Neural progenitor cell (in vitro differentiated cells): ENCODE measurements around the gene CARF. TPM values are rescaled to one million over a fixed set of nuclear protein-coding genes. Genes with fewer than 3 reads are reported as not detected.
"Not testable (repeated sequence)": the region's sequence is repeated elsewhere in the genome, so short reads cannot be mapped to it uniquely, and the experiment has no call there.

ENCODE experiments used
- DNase-seq: peaks from one replicate; pipeline ENCODE4 v3.0.0-alpha.2; 2016; ENCODE audit warnings: low spot score
- H2AFZ ChIP-seq: fragments of 200-600 bp; sonication (generic); replicated peaks from 2 replicates; pipeline ENCODE4 v1.6.1; 2016; ENCODE audit warnings: antibody characterized with exemption
- H3F3A ChIP-seq: fragments of 200-600 bp; sonication (generic); 2 replicates; pipeline ENCODE4 v1.6.1; 2016; ENCODE audit warnings: antibody characterized with exemption, low read depth
- H3K27ac ChIP-seq: fragments of 200-600 bp; sonication (generic); 2 replicates; pipeline ENCODE4 v1.5.1; 2016; ENCODE audit warnings: mild to moderate bottlenecking
- H3K27me3 ChIP-seq: fragments of 200-600 bp; sonication (generic); 2 replicates; pipeline ENCODE4 v1.6.1; 2016; ENCODE audit warnings: mild to moderate bottlenecking, moderate library complexity
- H3K36me3 ChIP-seq: fragments of 200-600 bp; sonication (generic); 2 replicates; pipeline ENCODE4 v1.5.1; 2016
- H3K4me1 ChIP-seq: fragments of 200-600 bp; sonication (generic); 2 replicates; pipeline ENCODE4 v1.6.1; 2016; ENCODE audit warnings: mixed run types
- H3K4me2 ChIP-seq: fragments of 200-600 bp; sonication (generic); 2 replicates; pipeline ENCODE4 v1.6.1; 2016
- H3K4me3 ChIP-seq: fragments of 200-600 bp; sonication (generic); 2 replicates; pipeline ENCODE4 v1.5.1; 2016
- H3K79me2 ChIP-seq: fragments of 200-600 bp; sonication (generic); 2 replicates; pipeline ENCODE4 v1.6.1; 2016; ENCODE audit warnings: low read depth
- H3K9ac ChIP-seq: fragments of 200-600 bp; sonication (generic); 2 replicates; pipeline ENCODE4 v1.6.1; 2016
- H3K9me3 ChIP-seq: fragments of 200-600 bp; sonication (generic); 2 replicates; pipeline ENCODE4 v1.5.1; 2016; ENCODE audit warnings: low read depth
- H4K20me1 ChIP-seq: fragments of 200-600 bp; sonication (generic); 2 replicates; pipeline ENCODE4 v1.6.1; 2016; ENCODE audit warnings: low read depth
- H3K27ac Mint-ChIP-seq: 3 replicates; pipeline ENCODE4 v1.8.0; 2021; ENCODE audit warnings: mixed read lengths
- H3K27me3 Mint-ChIP-seq: 2 replicates; pipeline ENCODE4 v1.8.0; 2022; ENCODE audit warnings: low read depth, mild to moderate bottlenecking, inconsistent platforms, moderate library complexity, mixed read lengths; ENCODE audit not compliant: insufficient read depth
- H3K36me3 Mint-ChIP-seq: 3 replicates; pipeline ENCODE4 v1.8.0; 2021; ENCODE audit warnings: mixed read lengths
- H3K4me1 Mint-ChIP-seq: 3 replicates; pipeline ENCODE4 v1.8.0; 2021; ENCODE audit warnings: mixed read lengths
- H3K4me3 Mint-ChIP-seq: 3 replicates; pipeline ENCODE4 v1.8.0; 2021; ENCODE audit warnings: mild to moderate bottlenecking, moderate library complexity, mixed read lengths
- H3K9me3 Mint-ChIP-seq: 3 replicates; pipeline ENCODE4 v1.8.0; 2020; ENCODE audit warnings: mixed read lengths
- EZH2 ChIP-seq: fragments of 200-600 bp; sonication (generic); IDR thresholded peaks from 2 replicates; pipeline ENCODE4 v1.6.1; 2017; ENCODE audit warnings: antibody characterized with exemption, mild to moderate bottlenecking, moderate library complexity
- EZH2phosphoT487 ChIP-seq: fragments of 200-600 bp; sonication (generic); IDR thresholded peaks from 2 replicates; pipeline ENCODE4 v1.6.1; 2017; ENCODE audit warnings: antibody characterized with exemption
- total RNA-seq: library from RNA; depleted of rRNA; stranded (reverse); fragments of >200 nt; gene quantifications from 2 replicates; pipeline ENCODE4 v1.2.3, GENCODE V29; 2015; ENCODE audit warnings: low replicate concordance
- TF ChIP-seq, protein P1 (sequence below): fragments of 200-600 bp; sonication (generic); IDR thresholded peaks from 2 replicates; pipeline ENCODE4 v1.5.1; 2017; ENCODE audit warnings: antibody characterized with exemption, mild to moderate bottlenecking

The CARF gene
- total RNA-seq, 1 donor from 2014 or later, result 30.9 TPM

DNA sequence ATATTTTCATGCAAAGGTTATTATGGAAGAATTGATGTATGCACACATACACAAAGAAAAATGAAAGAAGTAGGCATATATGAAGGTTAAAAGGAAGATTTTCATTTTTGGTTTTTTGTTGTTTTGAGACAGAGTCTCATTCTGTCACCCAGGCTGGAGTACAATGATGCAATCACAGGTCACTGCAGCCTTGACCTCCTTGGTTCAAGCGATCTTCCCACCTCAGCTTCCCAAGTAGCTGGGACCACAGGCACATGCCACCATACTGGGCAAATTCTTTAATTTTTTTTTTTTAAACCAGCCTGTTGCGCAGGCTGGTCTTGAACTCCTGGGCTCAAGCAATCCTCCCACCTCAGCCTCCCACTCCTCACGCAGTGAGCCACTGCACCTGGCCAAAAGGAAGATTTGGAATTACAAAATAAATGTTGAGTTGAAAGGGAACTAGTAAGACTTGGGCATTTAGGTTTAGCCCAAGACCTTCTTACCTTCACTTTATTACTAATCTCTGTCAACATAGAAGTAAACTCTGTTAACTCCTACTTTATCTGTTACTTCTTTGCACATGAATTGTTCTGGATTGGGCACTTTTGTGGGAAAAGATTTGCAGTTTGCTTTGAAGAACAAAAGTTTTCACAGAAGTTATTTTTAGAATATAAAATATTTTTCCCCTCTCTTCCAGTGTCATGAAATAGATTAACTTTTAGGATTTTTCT, 70.9 kb downstream of the CARF start:
- H3K36me3 ChIP-seq, result peaks cover 4% of the 10 kb centered on the region
- H3K27me3 Mint-ChIP-seq, result no peaks in the 10 kb centered on the region
- no peaks in the 10 kb centered on the region for H4K20me1 ChIP-seq
- H3K27ac Mint-ChIP-seq, result no peak overlapping the region
- no peaks in the 10 kb centered on the region for H3K79me2 ChIP-seq
- no peak overlapping the region for H2AFZ ChIP-seq
- H3K9me3 Mint-ChIP-seq, result peaks cover 5% of the 10 kb centered on the region
- no peak overlapping the region for H3K4me3 ChIP-seq
- DNase-seq, result no peak
- no peaks in the 10 kb centered on the region for H3K4me1 Mint-ChIP-seq
- H3K27me3 ChIP-seq, result no peaks in the 10 kb centered on the region
- peaks cover 28% of the 10 kb centered on the region for H3K36me3 Mint-ChIP-seq
- TF ChIP-seq EZH2 (no peak), EZH2phosphoT487 (no peak)
- TF ChIP-seq, protein P1, sequence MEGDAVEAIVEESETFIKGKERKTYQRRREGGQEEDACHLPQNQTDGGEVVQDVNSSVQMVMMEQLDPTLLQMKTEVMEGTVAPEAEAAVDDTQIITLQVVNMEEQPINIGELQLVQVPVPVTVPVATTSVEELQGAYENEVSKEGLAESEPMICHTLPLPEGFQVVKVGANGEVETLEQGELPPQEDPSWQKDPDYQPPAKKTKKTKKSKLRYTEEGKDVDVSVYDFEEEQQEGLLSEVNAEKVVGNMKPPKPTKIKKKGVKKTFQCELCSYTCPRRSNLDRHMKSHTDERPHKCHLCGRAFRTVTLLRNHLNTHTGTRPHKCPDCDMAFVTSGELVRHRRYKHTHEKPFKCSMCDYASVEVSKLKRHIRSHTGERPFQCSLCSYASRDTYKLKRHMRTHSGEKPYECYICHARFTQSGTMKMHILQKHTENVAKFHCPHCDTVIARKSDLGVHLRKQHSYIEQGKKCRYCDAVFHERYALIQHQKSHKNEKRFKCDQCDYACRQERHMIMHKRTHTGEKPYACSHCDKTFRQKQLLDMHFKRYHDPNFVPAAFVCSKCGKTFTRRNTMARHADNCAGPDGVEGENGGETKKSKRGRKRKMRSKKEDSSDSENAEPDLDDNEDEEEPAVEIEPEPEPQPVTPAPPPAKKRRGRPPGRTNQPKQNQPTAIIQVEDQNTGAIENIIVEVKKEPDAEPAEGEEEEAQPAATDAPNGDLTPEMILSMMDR, result no peak
- H3K4me3 Mint-ChIP-seq, result no peak overlapping the region
- no peaks in the 10 kb centered on the region for H3K4me1 ChIP-seq
- H3K9ac ChIP-seq, result no peak overlapping the region
- H3K27ac ChIP-seq, result no peak overlapping the region
- H3F3A ChIP-seq, result no peaks in the 10 kb centered on the region
- H3K4me2 ChIP-seq, result no peak overlapping the region
- no peaks in the 10 kb centered on the region for H3K9me3 ChIP-seq

DNA sequence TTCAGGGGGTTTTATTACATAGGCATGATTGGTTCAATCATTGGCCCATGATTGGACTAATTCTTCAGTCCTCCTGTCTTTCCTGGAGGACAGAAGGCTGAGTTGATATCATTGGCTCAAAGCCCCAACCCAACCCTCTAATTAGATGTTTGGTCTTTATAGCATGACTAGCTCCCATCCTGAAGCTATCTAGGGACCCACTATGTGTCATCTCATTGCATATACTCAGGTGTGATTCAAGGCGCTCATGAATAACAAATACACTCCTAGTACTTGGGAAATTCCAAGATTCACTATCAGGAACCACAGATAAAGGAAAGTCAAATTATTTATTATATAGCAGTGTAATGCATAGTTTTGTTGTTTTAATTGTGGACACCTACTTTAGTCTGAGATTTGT, 77.7 kb downstream of the CARF start:
- H3K79me2 ChIP-seq, result no peaks in the 10 kb centered on the region
- Mint-ChIP-seq H3K4me3 (no peak overlapping the region), H3K9me3 (no peaks in the 10 kb centered on the region), H3K36me3 (no peaks in the 10 kb centered on the region), H3K4me1 (no peaks in the 10 kb centered on the region), H3K27ac (no peak overlapping the region), H3K27me3 (no peaks in the 10 kb centered on the region)
- H3K27me3 ChIP-seq, result no peaks in the 10 kb centered on the region
- no peak for DNase-seq
- H4K20me1 ChIP-seq, result no peaks in the 10 kb centered on the region
- H3F3A ChIP-seq, result no peaks in the 10 kb centered on the region
- H3K27ac ChIP-seq, result no peak overlapping the region
- H2AFZ ChIP-seq, result no peak overlapping the region
- no peak overlapping the region for H3K9ac ChIP-seq
- no peak overlapping the region for H3K4me2 ChIP-seq
- TF ChIP-seq, protein P1, result no peak
- no peak for TF ChIP-seq EZH2phosphoT487
- TF ChIP-seq EZH2, result no peak
- H3K36me3 ChIP-seq, result no peaks in the 10 kb centered on the region
- no peaks in the 10 kb centered on the region for H3K4me1 ChIP-seq
- no peaks in the 10 kb centered on the region for H3K9me3 ChIP-seq
- no peak overlapping the region for H3K4me3 ChIP-seq

DNA sequence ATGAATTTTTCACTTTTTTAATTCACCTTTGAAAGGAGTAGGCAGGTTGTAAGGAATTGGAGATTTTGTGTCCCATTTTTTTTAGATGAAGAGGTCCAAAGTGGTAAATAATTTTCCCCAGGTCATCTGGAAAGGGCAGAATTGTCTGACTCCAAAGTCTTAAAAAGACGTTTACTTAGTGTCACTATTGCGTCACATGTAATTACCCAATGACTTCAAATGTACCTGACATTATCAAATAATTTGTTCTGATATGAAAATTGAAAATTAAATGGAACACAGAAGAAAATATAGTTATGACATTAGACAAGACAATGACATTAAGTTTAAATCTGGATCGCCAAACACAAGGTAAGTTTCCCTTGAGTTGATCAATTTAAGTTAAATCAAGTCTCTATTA, 78.4 kb downstream of the CARF start:
- no peaks in the 10 kb centered on the region for H3K36me3 Mint-ChIP-seq
- H3K4me1 ChIP-seq, result no peaks in the 10 kb centered on the region
- DNase-seq, result no peak
- H3K4me3 Mint-ChIP-seq, result no peak overlapping the region
- no peaks in the 10 kb centered on the region for H3F3A ChIP-seq
- H3K9ac ChIP-seq, result no peak overlapping the region
- no peaks in the 10 kb centered on the region for H3K27me3 ChIP-seq
- no peaks in the 10 kb centered on the region for H3K9me3 ChIP-seq
- H3K4me1 Mint-ChIP-seq, result no peaks in the 10 kb centered on the region
- H3K9me3 Mint-ChIP-seq, result no peaks in the 10 kb centered on the region
- TF ChIP-seq, protein P1, result no peak
- no peak for TF ChIP-seq EZH2
- no peak overlapping the region for H2AFZ ChIP-seq
- H3K79me2 ChIP-seq, result no peaks in the 10 kb centered on the region
- H3K27ac ChIP-seq, result no peak overlapping the region
- H3K36me3 ChIP-seq, result no peaks in the 10 kb centered on the region
- no peaks in the 10 kb centered on the region for H3K27me3 Mint-ChIP-seq
- no peaks in the 10 kb centered on the region for H4K20me1 ChIP-seq
- H3K27ac Mint-ChIP-seq, result no peak overlapping the region
- no peak overlapping the region for H3K4me3 ChIP-seq
- no peak overlapping the region for H3K4me2 ChIP-seq

DNA sequence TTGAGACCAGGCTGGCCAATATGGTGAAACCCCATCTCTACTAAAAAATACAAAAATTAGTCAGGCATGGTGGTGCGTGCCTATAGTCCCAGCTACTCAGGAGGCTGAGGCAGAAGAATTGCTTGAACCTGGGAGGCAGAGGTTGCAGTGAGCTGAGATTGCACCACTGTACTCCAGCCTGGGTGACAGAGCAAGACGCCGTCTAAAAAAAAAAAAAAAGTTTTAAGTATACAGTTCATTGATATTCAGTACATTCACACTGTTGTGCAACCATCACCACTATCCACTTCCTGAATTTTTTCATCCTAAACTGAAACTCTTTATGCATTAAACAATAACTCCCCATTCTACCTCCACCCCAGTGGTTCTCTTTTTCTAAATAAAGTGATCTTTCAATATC, 85.0 kb downstream of the CARF start:
- H3K4me1 Mint-ChIP-seq, H3K4me1 ChIP-seq, H3K4me3 ChIP-seq: not testable (repeated sequence)

More for the DNA sequence above, 85.0 kb downstream of the CARF start:
- not testable (repeated sequence) for H3K79me2 ChIP-seq, H3K4me2 ChIP-seq, H3K27ac ChIP-seq, H3K27ac Mint-ChIP-seq, H3K4me3 Mint-ChIP-seq, H3K9me3 Mint-ChIP-seq, H3K9ac ChIP-seq, H3F3A ChIP-seq, H3K27me3 Mint-ChIP-seq, H3K9me3 ChIP-seq, H4K20me1 ChIP-seq, DNase-seq, H2AFZ ChIP-seq, H3K36me3 ChIP-seq, H3K27me3 ChIP-seq, H3K36me3 Mint-ChIP-seq
